Stimulated activated CD4-positive, alpha-beta T cell treated with anti-CD3 and anti-CD28 coated beads, Interleukin-4, amount 100 ng/mL, for 4 hours (primary cell): ENCODE data around the gene ADAM19.

ENCODE experiments used
- DNase-seq, 2 experiments: peaks; one replicate each; pipeline ENCODE4 v3.0.0-alpha.2; 2020

Gene ADAM19

GRCh38 chr5:157561110-157561509 lies 14.5 kb downstream of the ADAM19 start:
- no peak for DNase-seq

DNA sequence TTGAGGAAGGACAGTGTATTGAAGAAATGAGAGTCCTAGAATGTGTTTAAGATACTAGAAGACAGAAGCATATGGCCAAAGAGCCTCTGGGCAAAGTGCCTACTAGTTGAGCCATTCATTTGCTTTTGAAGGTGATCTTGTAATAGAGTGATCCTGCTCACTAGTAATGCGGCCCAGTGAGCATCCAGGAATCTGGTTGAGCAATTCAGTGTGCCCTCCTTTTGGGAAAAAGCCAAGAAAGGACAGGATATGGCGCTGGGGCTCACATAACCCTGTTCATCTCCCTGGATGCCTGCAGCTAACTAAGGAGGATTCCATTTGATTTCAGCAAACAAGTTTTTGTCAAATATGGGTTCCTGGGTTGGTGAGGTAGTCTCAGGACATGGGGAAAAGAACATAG lies 16.3 kb downstream of the ADAM19 start:
- DNase-seq = no peak

GRCh38 chr5:157558681-157559080 lies 16.9 kb downstream of the ADAM19 start:
- no peak for DNase-seq

DNA sequence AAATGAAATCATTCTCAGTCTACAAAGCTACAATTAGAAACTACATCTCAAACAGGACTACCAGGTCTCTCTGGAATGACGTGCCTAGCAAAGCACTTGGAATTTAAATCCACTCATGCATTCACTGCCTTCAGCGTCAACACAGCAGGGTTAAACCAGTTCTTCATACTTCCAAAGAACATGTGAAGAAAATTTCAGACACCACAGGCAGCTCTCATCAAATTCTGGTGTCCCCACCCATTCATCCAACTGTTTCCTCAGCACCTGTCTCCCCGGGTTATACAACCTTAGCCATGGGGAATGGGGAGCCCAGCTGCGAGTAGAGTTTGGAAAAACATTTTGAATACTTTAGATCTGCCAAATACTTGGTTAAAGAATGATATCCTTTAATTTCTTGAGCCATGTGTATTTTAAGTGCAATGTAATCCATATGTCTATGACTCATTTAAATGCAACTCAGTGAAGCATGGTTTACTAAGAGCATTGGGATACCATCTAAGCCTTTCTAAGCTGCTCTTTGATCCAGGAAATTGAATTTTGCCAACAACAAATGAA lies 17.5 kb downstream of the ADAM19 start:
- no peak for DNase-seq

GRCh38 chr5:157556615-157557418 lies 18.8 kb downstream of the ADAM19 start:
- DNase-seq = no peak

DNA sequence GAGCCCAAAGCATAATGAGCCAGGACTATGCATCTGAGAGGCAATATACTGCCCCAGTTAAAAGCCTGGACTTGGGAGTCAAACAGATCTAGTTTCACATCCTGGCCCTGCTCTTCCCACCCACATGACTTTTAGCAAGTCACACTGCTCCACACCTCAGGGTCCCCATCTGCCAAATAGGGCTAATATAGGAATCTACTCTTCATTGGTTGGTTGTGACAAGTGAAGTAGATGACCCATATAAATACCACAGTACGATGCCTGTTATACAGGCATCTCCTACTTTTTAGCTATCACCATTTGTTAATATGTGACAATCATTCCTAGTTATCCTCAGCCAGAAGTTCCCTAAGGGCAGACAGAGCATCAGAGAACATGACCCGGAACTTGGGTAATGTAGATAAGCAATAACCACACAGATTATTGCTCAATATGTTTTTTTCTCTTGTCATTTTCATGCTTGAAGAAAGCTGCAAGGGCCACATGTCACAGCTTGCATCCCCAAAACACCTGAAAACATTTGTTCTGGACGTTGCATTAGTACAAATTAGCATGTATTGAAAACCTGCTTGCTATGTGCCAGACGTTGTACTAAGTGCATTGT lies 20.4 kb downstream of the ADAM19 start:
- DNase-seq = no peak

GRCh38 chr5:157554179-157555036 lies 21.2 kb downstream of the ADAM19 start:
- DNase-seq = no peak

- DNase-seq = no peak
These were observed 22.9 kb downstream of the ADAM19 start for GRCh38 chr5:157552650-157553049.

GRCh38 chr5:157550663-157551062 lies 24.9 kb downstream of the ADAM19 start:
- no peak for DNase-seq

GRCh38 chr5:157549954-157550549 lies 25.5 kb downstream of the ADAM19 start:
- DNase-seq = no peak

- no peak for DNase-seq
These were observed 26.3 kb downstream of the ADAM19 start for GRCh38 chr5:157549283-157549629.

GRCh38 chr5:157548513-157549282 lies 26.9 kb downstream of the ADAM19 start:
- no peak for DNase-seq

GRCh38 chr5:157547941-157548512 lies 27.5 kb downstream of the ADAM19 start:
- DNase-seq = no peak

DNA sequence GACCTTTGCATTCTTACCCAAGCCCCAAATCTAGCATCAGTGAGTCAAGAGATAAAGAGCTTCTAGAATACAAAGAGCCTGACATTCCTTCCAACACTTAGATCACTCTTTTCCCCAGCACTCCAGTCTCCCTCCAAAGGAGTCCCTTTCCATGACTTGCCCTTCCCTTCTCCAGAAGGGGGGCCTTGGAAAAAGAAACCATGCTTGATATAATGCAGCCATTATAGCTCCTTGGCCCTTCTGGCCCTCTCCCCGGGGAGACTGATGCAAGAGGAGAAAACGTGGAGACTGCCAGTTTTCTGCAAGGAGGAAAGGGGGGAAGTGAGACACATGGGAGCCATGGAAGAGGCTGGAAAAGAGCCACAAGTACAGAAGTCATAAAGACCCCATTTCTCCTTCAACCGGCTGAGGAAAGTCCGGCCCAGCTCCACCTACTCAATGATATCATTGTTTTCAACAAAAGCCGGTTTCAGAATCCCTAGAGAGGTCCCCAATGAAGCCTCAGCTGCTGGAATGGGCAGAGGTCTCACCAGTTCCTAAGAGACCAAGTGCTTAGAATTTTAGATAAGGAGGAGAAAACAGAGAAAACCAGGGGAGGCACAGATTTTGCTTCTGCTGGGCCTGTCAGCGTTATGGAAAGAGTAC lies 29.0 kb downstream of the ADAM19 start:
- DNase-seq = no peak

GRCh38 chr5:157545610-157546310 lies 29.8 kb downstream of the ADAM19 start:
- DNase-seq = no peak

DNA sequence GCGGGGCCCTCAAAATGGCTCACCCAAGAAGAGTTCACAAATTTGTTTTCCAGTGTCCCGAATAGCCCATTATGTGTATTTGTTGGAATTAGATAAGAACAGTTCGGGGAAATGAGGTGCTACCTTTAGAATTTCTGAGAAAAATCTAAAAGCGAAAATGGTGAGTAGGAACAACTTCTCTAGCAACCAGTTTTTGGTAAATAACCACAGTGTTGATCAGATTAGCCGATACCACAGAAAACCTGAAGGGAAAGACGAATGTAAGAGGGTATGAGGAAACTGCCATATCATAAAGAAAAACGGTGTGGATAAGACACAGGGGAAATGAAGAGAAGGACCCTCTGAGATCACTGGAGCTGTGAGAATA lies 31.0 kb downstream of the ADAM19 start:
- DNase-seq = no peak

GRCh38 chr5:157543825-157544622 lies 31.6 kb downstream of the ADAM19 start:
- no peak for DNase-seq

- DNase-seq = no peak
These were observed 33.1 kb downstream of the ADAM19 start for GRCh38 chr5:157542282-157543000.

DNA sequence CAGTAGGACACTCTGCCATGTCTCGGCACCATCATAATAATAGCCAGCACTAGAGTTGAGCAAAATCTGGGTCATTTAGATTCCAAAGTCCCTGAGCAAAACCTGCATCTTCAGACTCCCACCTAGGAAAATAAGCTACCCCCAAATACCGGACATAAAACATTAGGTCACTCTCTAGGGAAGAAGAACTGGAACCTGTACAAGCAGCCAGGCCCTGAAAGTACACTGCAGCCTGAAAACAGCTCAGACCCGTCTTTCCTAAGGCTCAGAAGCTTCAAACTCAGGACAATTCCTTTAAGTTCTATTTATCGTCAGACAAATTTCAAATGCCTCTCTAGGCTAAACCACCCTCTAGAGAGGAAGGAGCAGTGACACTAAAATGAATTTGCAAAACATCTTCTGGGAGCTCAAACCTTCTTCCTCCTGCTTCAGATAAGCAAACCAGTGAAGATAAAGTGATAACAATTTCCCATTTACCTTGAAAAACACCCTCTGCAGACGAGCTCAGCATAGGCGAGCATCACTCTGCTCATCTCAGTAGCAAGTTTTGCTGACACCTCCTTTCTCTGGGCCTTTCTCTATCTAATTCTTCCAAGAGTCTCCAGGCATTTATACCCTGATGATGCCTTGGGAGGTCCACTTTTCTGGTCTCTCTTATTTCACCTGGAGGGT lies 34.0 kb downstream of the ADAM19 start:
- no peak for DNase-seq
